ENCODE results near the gene SPTBN1. TPM values are rescaled to one million over a fixed set of nuclear protein-coding genes. Genes with fewer than 3 reads are reported as not detected.

SPTBN1 gene
- total and polyA plus RNA-seq, 2 of the 13 experiments (the other 11 are each of a cell fraction or from before 2014, with no cell fraction given), result 123 to 299 TPM

- peak; percentile 86; the same call in 1 of the 2 replicates for TF ChIP-seq KLF9 (CRISPR knock-in tag; IDR thresholded peaks at IDR 0.05; ENCODE audit: low read depth)
- peak; percentile 76; the same call in 1 of the 2 replicates for TF ChIP-seq STAT6 (CRISPR knock-in tag; IDR thresholded peaks at IDR 0.05; ENCODE audit: borderline replicate concordance)
- no peak for TF ChIP-seq ARID2 (CRISPR knock-in tag; IDR thresholded peaks at IDR 0.05; ENCODE audit: borderline replicate concordance)
- TF ChIP-seq GLI4 (CRISPR knock-in tag; IDR thresholded peaks at IDR 0.05; ENCODE audit: borderline replicate concordance), result no peak
- TF ChIP-seq RNF2 (conservative IDR thresholded peaks at IDR 0.05; ENCODE audit: low read depth), result no peak
- TF ChIP-seq ZNF12 (CRISPR knock-in tag; IDR thresholded peaks at IDR 0.05), result peak; percentile 80
- peak; percentile 67; the same call in 1 of the 2 replicates for TF ChIP-seq SMC3 (IDR thresholded peaks at IDR 0.05; ENCODE audit: low read length)
- peak; percentile 96 for TF ChIP-seq THRA (CRISPR knock-in tag; IDR thresholded peaks at IDR 0.05; ENCODE audit: borderline replicate concordance)
- TF ChIP-seq GMEB2 (CRISPR knock-in tag; IDR thresholded peaks at IDR 0.05; ENCODE audit: low read depth), result peak; percentile 52; the same call in 1 of the 2 replicates
- TF ChIP-seq HDAC6 (IDR thresholded peaks at IDR 0.05; ENCODE audit: low read depth, low read length), result no peak; the same call in 1 of the 2 replicates
- TF ChIP-seq SSRP1 (CRISPR knock-in tag; IDR thresholded peaks at IDR 0.05), result peak; percentile 32; the same call in 1 of the 2 replicates
- TF ChIP-seq ZBED4 (CRISPR knock-in tag; IDR thresholded peaks at IDR 0.05; ENCODE audit: borderline replicate concordance), result peak; percentile 66; the same call in 1 of the 2 replicates
- peak; percentile 73; the same call in 1 of the 2 replicates for TF ChIP-seq ZNF24 (IDR thresholded peaks at IDR 0.05)
- no peak; the same call in 1 of the 2 replicates for TF ChIP-seq JUN (CRISPR knock-in tag; IDR thresholded peaks at IDR 0.05)
- no peak for TF ChIP-seq ZNF513 (CRISPR knock-in tag; conservative IDR thresholded peaks at IDR 0.05)
- TF ChIP-seq ZNF576 (CRISPR knock-in tag; IDR thresholded peaks at IDR 0.05), result no peak
- TF ChIP-seq ZBTB7B (CRISPR knock-in tag; IDR thresholded peaks at IDR 0.05), result 0 out of 2 replicates have a peak, but pooled peaks have one; percentile 59
These were observed 213.8 kb downstream of the SPTBN1 start (continued) for GRCh38 chr2:54669677-54670484.
